ENCODE data around the gene ZNF646.
A peak's percentile ranks its signal among the peaks of the same experiment; 100 is the strongest.

Gene ZNF646

GRCh38 chr16:31087481-31087880, 13.3 kb downstream of the ZNF646 start:
- H3K9me3 ChIP-seq (replicated peaks; ENCODE audit: low read length) = no peaks in the 10 kb centered on the region
- peaks cover 51% of the 10 kb centered on the region for H3K36me3 ChIP-seq (ENCODE audit: insufficient read depth, low read length)
- H3K4me2 ChIP-seq (ENCODE audit: low read length) = no peak overlapping the region
- H3K27me3 ChIP-seq (ENCODE audit: control insufficient read depth, insufficient read depth, low read length) = no peaks in the 10 kb centered on the region
- no peak overlapping the region for H3K4me3 ChIP-seq (ENCODE audit: low read length)
- peaks cover 21% of the 10 kb centered on the region for H3K4me1 ChIP-seq (ENCODE audit: control insufficient read depth, insufficient read depth, low read length)
- H3K9ac ChIP-seq (ENCODE audit: low read depth, low read length) = no peak overlapping the region

GRCh38 chr16:31087971-31088370, 13.7 kb downstream of the ZNF646 start:
- Histone ChIP-seq H3K9me3 (replicated peaks; ENCODE audit: low read length) (no peaks in the 10 kb centered on the region), H3K4me3 (ENCODE audit: low read length) (no peak overlapping the region), H3K27me3 (ENCODE audit: control insufficient read depth, insufficient read depth, low read length) (no peaks in the 10 kb centered on the region), H3K9ac (ENCODE audit: low read depth, low read length) (no peak overlapping the region), H3K4me2 (ENCODE audit: low read length) (no peak overlapping the region), H3K4me1 (ENCODE audit: control insufficient read depth, insufficient read depth, low read length) (peaks cover 25% of the 10 kb centered on the region), H3K36me3 (ENCODE audit: insufficient read depth, low read length) (peaks cover 52% of the 10 kb centered on the region)

DNA sequence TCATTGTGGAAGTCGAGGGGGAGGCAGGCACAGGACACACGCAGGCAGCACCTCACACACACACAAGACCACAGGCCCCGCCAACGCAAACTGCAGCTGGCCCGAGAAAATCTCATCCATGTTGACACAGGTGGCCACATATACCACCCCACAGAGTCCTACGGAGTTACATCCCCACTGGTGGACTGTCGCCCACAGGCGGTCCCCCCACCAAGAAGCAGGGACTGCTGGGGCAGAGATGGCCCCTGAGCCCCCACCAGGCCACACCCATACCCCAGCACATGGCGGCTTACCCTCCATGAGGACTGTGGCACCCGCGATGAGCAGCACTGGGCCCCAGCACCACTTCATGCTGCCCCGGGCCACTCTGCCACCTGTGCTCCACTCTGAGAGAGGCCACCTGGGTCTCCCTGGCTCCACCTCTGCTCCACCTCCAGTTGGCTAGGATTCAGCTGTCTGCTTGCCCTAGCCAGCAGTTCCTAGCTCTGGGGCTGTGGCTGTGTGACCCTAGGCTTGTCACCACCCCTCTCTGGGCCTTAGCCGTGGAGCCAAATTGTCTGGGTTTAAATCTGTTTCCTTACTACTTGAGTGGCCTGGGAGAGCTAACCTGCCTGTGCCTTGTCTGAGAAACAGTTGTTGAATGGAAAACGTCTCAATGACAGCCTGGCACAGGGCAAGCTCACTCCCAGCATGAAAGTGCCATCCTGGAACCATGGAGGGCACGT, 14.4 kb downstream of the ZNF646 start, which contains the start of gene PRSS53:
Gene PRSS53, minus strand, starts transcription at position 485 of the 725 bp plus-strand sequence. Its CDS starts 134 bp downstream, at position 351.
- Histone ChIP-seq H3K4me3 (ENCODE audit: low read length) (no peak within 1 kb of the TSS), H3K4me1 (ENCODE audit: control insufficient read depth, insufficient read depth, low read length) (peaks cover 25% of the 10 kb centered on the region), H3K4me2 (ENCODE audit: low read length) (no peak within 1 kb of the TSS), H3K9me3 (replicated peaks; ENCODE audit: low read length) (no peaks in the 10 kb centered on the region), H3K27me3 (ENCODE audit: control insufficient read depth, insufficient read depth, low read length) (no peaks in the 10 kb centered on the region), H3K36me3 (ENCODE audit: insufficient read depth, low read length) (peaks cover 49% of the 10 kb centered on the region), H3K9ac (ENCODE audit: low read depth, low read length) (no peak within 1 kb of the TSS)

- H3K4me3 ChIP-seq (ENCODE audit: low read length) = no peak overlapping the region
- H3K36me3 ChIP-seq (ENCODE audit: insufficient read depth, low read length) = peaks cover 44% of the 10 kb centered on the region
- no peaks in the 10 kb centered on the region for H3K27me3 ChIP-seq (ENCODE audit: control insufficient read depth, insufficient read depth, low read length)
- no peaks in the 10 kb centered on the region for H3K9me3 ChIP-seq (replicated peaks; ENCODE audit: low read length)
- H3K4me1 ChIP-seq (ENCODE audit: control insufficient read depth, insufficient read depth, low read length) = peaks cover 25% of the 10 kb centered on the region
- H3K4me2 ChIP-seq (ENCODE audit: low read length) = no peak overlapping the region
- H3K9ac ChIP-seq (ENCODE audit: low read depth, low read length) = no peak overlapping the region
Observed at GRCh38 chr16:31089199-31089598, 15.0 kb downstream of the ZNF646 start.

- peaks cover 21% of the 10 kb centered on the region for H3K4me1 ChIP-seq (ENCODE audit: control insufficient read depth, insufficient read depth, low read length)
- H3K27me3 ChIP-seq (ENCODE audit: control insufficient read depth, insufficient read depth, low read length) = no peaks in the 10 kb centered on the region
- H3K36me3 ChIP-seq (ENCODE audit: insufficient read depth, low read length) = peaks cover 39% of the 10 kb centered on the region
- no peaks in the 10 kb centered on the region for H3K9me3 ChIP-seq (replicated peaks; ENCODE audit: low read length)
- no peak overlapping the region for H3K9ac ChIP-seq (ENCODE audit: low read depth, low read length)
- no peak overlapping the region for H3K4me3 ChIP-seq (ENCODE audit: low read length)
- no peak overlapping the region for H3K4me2 ChIP-seq (ENCODE audit: low read length)
Observed at GRCh38 chr16:31090540-31090939, 16.3 kb downstream of the ZNF646 start.

DNA sequence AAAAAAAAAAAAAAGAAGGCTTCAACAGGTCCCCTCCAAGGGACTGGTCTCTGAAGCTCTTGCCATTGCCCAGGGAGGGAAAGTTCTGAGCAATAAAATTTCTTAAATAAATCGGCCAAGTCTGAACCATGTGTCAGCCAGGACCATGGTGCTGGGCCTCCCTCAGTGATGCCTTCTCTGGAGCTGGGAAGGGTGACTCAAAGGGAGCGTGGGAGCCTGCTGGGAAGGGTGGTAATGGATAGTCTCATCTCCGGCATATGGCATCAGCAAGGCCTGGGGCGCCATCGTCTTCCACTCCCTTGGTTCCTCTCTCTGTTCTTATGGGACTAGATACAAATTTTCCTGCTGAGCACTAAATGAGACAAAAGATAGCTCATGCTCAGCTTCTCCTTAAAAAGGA, 18.1 kb downstream of the ZNF646 start:
- Histone ChIP-seq H3K4me2 (ENCODE audit: low read length) (no peak overlapping the region), H3K4me1 (ENCODE audit: control insufficient read depth, insufficient read depth, low read length) (peaks cover 15% of the 10 kb centered on the region), H3K36me3 (ENCODE audit: insufficient read depth, low read length) (peaks cover 35% of the 10 kb centered on the region), H3K4me3 (ENCODE audit: low read length) (no peak overlapping the region), H3K27me3 (ENCODE audit: control insufficient read depth, insufficient read depth, low read length) (no peaks in the 10 kb centered on the region), H3K9me3 (replicated peaks; ENCODE audit: low read length) (no peaks in the 10 kb centered on the region), H3K9ac (ENCODE audit: low read depth, low read length) (peak overlapping the region; percentile 5)

GRCh38 chr16:31093132-31093703, 19.0 kb downstream of the ZNF646 start:
- Histone ChIP-seq H3K9ac (ENCODE audit: low read depth, low read length) (peak overlapping the region; percentile 88), H3K36me3 (ENCODE audit: insufficient read depth, low read length) (peaks cover 28% of the 10 kb centered on the region), H3K27me3 (ENCODE audit: control insufficient read depth, insufficient read depth, low read length) (no peaks in the 10 kb centered on the region), H3K4me2 (ENCODE audit: low read length) (peak overlapping the region; percentile 93), H3K4me1 (ENCODE audit: control insufficient read depth, insufficient read depth, low read length) (peaks cover 15% of the 10 kb centered on the region), H3K4me3 (ENCODE audit: low read length) (peak overlapping the region; percentile 93), H3K9me3 (replicated peaks; ENCODE audit: low read length) (no peaks in the 10 kb centered on the region)

DNA sequence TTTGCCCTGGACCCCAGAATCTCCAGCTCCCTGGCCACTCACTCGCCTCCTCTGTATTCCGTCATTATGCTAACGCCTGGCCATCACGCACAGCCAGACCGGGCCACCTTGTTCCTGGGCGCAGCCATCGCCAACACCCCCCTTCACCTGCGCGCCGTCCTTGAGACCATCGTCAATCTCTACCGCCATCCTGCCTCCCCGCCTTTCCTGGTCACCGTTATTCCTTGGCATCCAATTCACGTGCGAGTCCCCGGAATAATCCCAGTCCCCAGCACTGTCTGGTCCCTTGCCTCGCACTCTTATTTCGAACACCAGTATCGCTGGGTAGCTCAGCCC, 19.8 kb downstream of the ZNF646 start:
- Histone ChIP-seq H3K9ac (ENCODE audit: low read depth, low read length) (peak overlapping the region; percentile 88), H3K36me3 (ENCODE audit: insufficient read depth, low read length) (peaks cover 21% of the 10 kb centered on the region), H3K4me3 (ENCODE audit: low read length) (peak overlapping the region; percentile 93), H3K9me3 (replicated peaks; ENCODE audit: low read length) (no peaks in the 10 kb centered on the region), H3K27me3 (ENCODE audit: control insufficient read depth, insufficient read depth, low read length) (no peaks in the 10 kb centered on the region), H3K4me1 (ENCODE audit: control insufficient read depth, insufficient read depth, low read length) (peaks cover 15% of the 10 kb centered on the region), H3K4me2 (ENCODE audit: low read length) (peak overlapping the region; percentile 93)

DNA sequence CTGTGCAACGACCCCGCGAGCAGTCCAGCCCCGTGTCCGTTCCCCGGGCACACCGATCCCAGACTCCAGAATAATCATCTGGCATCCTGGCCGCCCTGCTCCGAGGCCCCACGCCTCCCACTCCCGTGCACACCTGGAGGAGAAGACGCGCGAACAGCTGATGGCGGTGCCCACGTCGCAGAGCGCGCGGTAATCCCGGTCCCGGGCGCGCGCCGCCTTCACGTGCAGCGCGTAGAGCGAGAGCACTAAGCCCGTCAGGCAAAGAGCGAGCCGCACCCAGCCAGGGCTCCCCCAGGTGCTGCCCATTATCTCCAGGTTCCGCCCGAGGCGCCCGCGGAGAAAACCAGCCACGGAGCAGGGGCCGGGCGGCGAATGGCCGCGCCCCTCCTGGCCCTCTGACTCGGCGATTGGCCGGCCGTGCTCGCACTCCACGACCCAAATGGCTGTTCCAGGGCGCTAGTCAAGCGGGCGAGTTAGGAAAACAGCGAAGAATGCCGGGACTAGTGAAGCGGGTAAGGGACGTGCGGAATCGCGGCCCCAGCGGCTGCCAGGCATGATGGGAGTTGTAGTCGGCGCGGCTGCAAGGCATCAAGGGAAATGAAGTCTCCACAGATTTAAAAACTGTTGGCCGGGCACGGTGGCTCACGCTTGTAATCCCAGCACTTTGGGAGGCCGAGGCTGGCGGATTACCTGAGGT, 20.4 kb downstream of the ZNF646 start, which contains the start of gene VKORC1:
Gene VKORC1, minus strand, starts transcription at position 374 of the 697 bp plus-strand sequence. Its CDS starts 68 bp downstream, at position 306.
- Histone ChIP-seq H3K36me3 (ENCODE audit: insufficient read depth, low read length) (peaks cover 18% of the 10 kb centered on the region), H3K9me3 (replicated peaks; ENCODE audit: low read length) (no peaks in the 10 kb centered on the region), H3K4me2 (ENCODE audit: low read length) (peak within 1 kb of the TSS; percentile 93), H3K4me3 (ENCODE audit: low read length) (peak within 1 kb of the TSS; percentile 93), H3K27me3 (ENCODE audit: control insufficient read depth, insufficient read depth, low read length) (no peaks in the 10 kb centered on the region), H3K9ac (ENCODE audit: low read depth, low read length) (peak within 1 kb of the TSS; percentile 88), H3K4me1 (ENCODE audit: control insufficient read depth, insufficient read depth, low read length) (peaks cover 15% of the 10 kb centered on the region)

- Histone ChIP-seq H3K4me3 (ENCODE audit: low read length) (no peak overlapping the region), H3K9me3 (replicated peaks; ENCODE audit: low read length) (no peaks in the 10 kb centered on the region), H3K4me1 (ENCODE audit: control insufficient read depth, insufficient read depth, low read length) (peaks cover 12% of the 10 kb centered on the region), H3K36me3 (ENCODE audit: insufficient read depth, low read length) (no peaks in the 10 kb centered on the region), H3K4me2 (ENCODE audit: low read length) (no peak overlapping the region), H3K27me3 (ENCODE audit: control insufficient read depth, insufficient read depth, low read length) (no peaks in the 10 kb centered on the region), H3K9ac (ENCODE audit: low read depth, low read length) (no peak overlapping the region)
Observed at GRCh38 chr16:31099860-31100638, 25.8 kb downstream of the ZNF646 start.
